ENCODE data around the gene QPCT.

The QPCT gene

GRCh38 chr2:37324786-37325624, 19.4 kb upstream of the QPCT start, which contains the start of gene PRKD3:
TSS of gene PRKD3 (minus strand) at chr2:37324833. CDS start at chr2:37316524, 8,309 bp downstream.
- H3K4me3 ChIP-seq (replicated peaks; ENCODE audit: low read depth, low read length), result peak within 1 kb of the TSS; percentile 88
- no peak for DNase-seq (ENCODE audit: extremely low read depth, low read depth)
- no peak for TF ChIP-seq CTCF (IDR thresholded peaks at IDR 0.05; ENCODE audit: low read depth, low read length, missing control alignments)

- DNase-seq (ENCODE audit: extremely low read depth, low read depth), result no peak
- peak overlapping the region; percentile 88 for H3K4me3 ChIP-seq (replicated peaks; ENCODE audit: low read depth, low read length)
- no peak for TF ChIP-seq CTCF (IDR thresholded peaks at IDR 0.05; ENCODE audit: low read depth, low read length, missing control alignments)
Measured at GRCh38 chr2:37325625-37326071, 18.8 kb upstream of the QPCT start.

GRCh38 chr2:37326285-37326684, 18.1 kb upstream of the QPCT start:
- H3K4me3 ChIP-seq (replicated peaks; ENCODE audit: low read depth, low read length), result no peak overlapping the region
- TF ChIP-seq CTCF (IDR thresholded peaks at IDR 0.05; ENCODE audit: low read depth, low read length, missing control alignments), result no peak
- DNase-seq (ENCODE audit: extremely low read depth, low read depth), result peak; percentile 53

- TF ChIP-seq CTCF (IDR thresholded peaks at IDR 0.05; ENCODE audit: low read depth, low read length, missing control alignments), result no peak
- no peak overlapping the region for H3K4me3 ChIP-seq (replicated peaks; ENCODE audit: low read depth, low read length)
- DNase-seq (ENCODE audit: extremely low read depth, low read depth), result no peak
Measured at GRCh38 chr2:37326866-37327634, 17.4 kb upstream of the QPCT start.

GRCh38 chr2:37330681-37331080, 13.7 kb upstream of the QPCT start:
- TF ChIP-seq CTCF (IDR thresholded peaks at IDR 0.05; ENCODE audit: low read depth, low read length, missing control alignments), result no peak

GRCh38 chr2:37332560-37332959, 11.9 kb upstream of the QPCT start:
- no peak for DNase-seq (ENCODE audit: extremely low read depth, low read depth)
- no peak for TF ChIP-seq CTCF (IDR thresholded peaks at IDR 0.05; ENCODE audit: low read depth, low read length, missing control alignments)
- H3K4me3 ChIP-seq (replicated peaks; ENCODE audit: low read depth, low read length), result no peak overlapping the region

More at GRCh38 chr2:37330681-37331080, 13.7 kb upstream of the QPCT start:
- no peak for DNase-seq (ENCODE audit: extremely low read depth, low read depth)
- H3K4me3 ChIP-seq (replicated peaks; ENCODE audit: low read depth, low read length), result no peak overlapping the region
